GM12891 (cell line): ENCODE measurements around the gene THOC7. TPM values are rescaled to one million over a fixed set of nuclear protein-coding genes. Genes with fewer than 3 reads are reported as not detected.

Source experiments
- DNase-seq: peaks from one replicate; pipeline ENCODE4 v3.0.0; 2011; ENCODE audit warnings: low spot score; ENCODE audit not compliant: insufficient read length
- FAIRE-seq: peaks from 2 replicates; lab custom pipeline; 2011; peaks lifted over from hg19 to GRCh38; lab: Jason Lieb, UNC
- PAX5 ChIP-seq: IDR thresholded peaks from 2 replicates; pipeline ENCODE4 v1.6.1; 2011; ENCODE audit warnings: low read length, moderate library complexity, mild to moderate bottlenecking; ENCODE audit not compliant: insufficient read depth, severe bottlenecking
- POLR2A ChIP-seq: IDR thresholded peaks from 2 replicates; pipeline ENCODE4 v1.6.1; 2011; ENCODE audit warnings: low read depth, low read length, control low read depth
- POLR2AphosphoS5 ChIP-seq: IDR thresholded peaks from 2 replicates; pipeline ENCODE4 v1.6.1; 2011; ENCODE audit warnings: low read depth, low read length, control low read depth
- POU2F2 ChIP-seq: IDR thresholded peaks from 2 replicates; pipeline ENCODE4 v1.6.1; 2011; ENCODE audit warnings: low read depth, mild to moderate bottlenecking, control low read depth, low read length, moderate library complexity
- SPI1 ChIP-seq: IDR thresholded peaks from 2 replicates; pipeline ENCODE4 v1.6.1; 2011; ENCODE audit warnings: low read depth, low read length, control low read depth
- TAF1 ChIP-seq: IDR thresholded peaks from 2 replicates; pipeline ENCODE4 v1.6.1; 2011; ENCODE audit warnings: low read depth, low read length, control low read depth
- polyA plus RNA-seq: library from polyadenylated mRNA; unstranded; fragments of >200 nt; gene quantifications from one replicate; pipeline ENCODE4 v1.2.1, GENCODE V29; 2012; ENCODE audit warnings: low read depth, missing spikeins, inconsistent platforms; ENCODE audit not compliant: missing spikeins

THOC7 gene
- polyA plus RNA-seq = 95.4 TPM

- TF ChIP-seq POU2F2 (no peak), POLR2A (peak; percentile 25; the same call in 1 of the 2 replicates)
- peak; percentile 56 for DNase-seq
- FAIRE-seq = peak; percentile 41
Observed at GRCh38 chr3:63863150-63864007, at the start of gene THOC7, which contains the start of gene ATXN7. Gene THOC7 (minus strand): TSS chr3:63863805. CDS start chr3:63863790, 15 bp downstream. Gene ATXN7 (plus strand): TSS chr3:63863867. CDS start chr3:63912599, 48,732 bp downstream.

GRCh38 chr3:63912768-63913588, 49.4 kb upstream of the THOC7 start:
- TF ChIP-seq POU2F2 (0 out of 2 replicates have a peak, but pooled peaks have one; percentile 19), POLR2AphosphoS5 (no peak)
- FAIRE-seq (peak; percentile 84), DNase-seq (no peak)

GRCh38 chr3:63911873-63912767, 48.5 kb upstream of the THOC7 start, which contains the start of gene SCAANT1:
Gene SCAANT1 (minus strand): TSS chr3:63912383.
- peak; percentile 84 for FAIRE-seq
- TF ChIP-seq POU2F2 (no peak), PAX5 (no peak), SPI1 (no peak), TAF1 (peak; percentile 20; the same call in 1 of the 2 replicates), POLR2A (no peak), POLR2AphosphoS5 (peak; percentile 51; the same call in 1 of the 2 replicates)
- peak; percentile 70 for DNase-seq

- peak; percentile 25 for DNase-seq
- FAIRE-seq = peak; percentile 13
- no peak for TF ChIP-seq POLR2AphosphoS5
- no peak for TF ChIP-seq SPI1
- no peak for TF ChIP-seq POU2F2
- TF ChIP-seq POLR2A = no peak
- no peak for TF ChIP-seq PAX5
- TF ChIP-seq TAF1 = no peak
Observed at GRCh38 chr3:63911509-63911872, 47.9 kb upstream of the THOC7 start.

- no peak for TF ChIP-seq POLR2A
- peak; percentile 80 for TF ChIP-seq SPI1
- FAIRE-seq = peak; percentile 41
- no peak for DNase-seq
Observed at GRCh38 chr3:63910891-63911290, 47.3 kb upstream of the THOC7 start.

GRCh38 chr3:63910001-63910400, 46.4 kb upstream of the THOC7 start:
- FAIRE-seq = no peak
- TF ChIP-seq SPI1 = no peak
- TF ChIP-seq POLR2A = no peak
- TF ChIP-seq PAX5 = no peak
- TF ChIP-seq POU2F2 = no peak
- no peak for TF ChIP-seq TAF1
- no peak for TF ChIP-seq POLR2AphosphoS5
- no peak for DNase-seq

GRCh38 chr3:63909431-63909830, 45.8 kb upstream of the THOC7 start:
- no peak for FAIRE-seq
- no peak for TF ChIP-seq PAX5
- TF ChIP-seq POLR2AphosphoS5 = no peak
- no peak for TF ChIP-seq POLR2A
- TF ChIP-seq POU2F2 = no peak
- no peak for TF ChIP-seq SPI1
- no peak for TF ChIP-seq TAF1
- no peak for DNase-seq

- FAIRE-seq = no peak
- TF ChIP-seq POU2F2 (no peak), POLR2AphosphoS5 (no peak), SPI1 (no peak), PAX5 (no peak), POLR2A (no peak)
- DNase-seq = no peak
Observed at GRCh38 chr3:63908776-63909175, 45.2 kb upstream of the THOC7 start.
